Endothelial cell of umbilical vein (primary cell): Measurements from ENCODE around the gene SCN7A. TPM values are rescaled to one million over a fixed set of nuclear protein-coding genes. Genes with fewer than 3 reads are reported as not detected.

Source experiments
- BruUV-seq: library from RNA; stranded (reverse); fragments of 400-500 nt; replicated peaks from 2 replicates; lab custom pipeline; 2021; lab: Mats Ljungman, UMichigan
- CTCF ChIA-PET: fragments of 300-600, 350-600 bp; sonication (Branson Sonifier 250); formaldehyde crosslinking; loops from one replicate; lab custom pipeline; 2021; ENCODE audit warnings: antibody characterized with exemption, inconsistent platforms; lab: Charles Lee
- POLR2A ChIA-PET: fragments of 300-600, 350-600 bp; sonication (Branson Sonifier 250); formaldehyde crosslinking; loops from one replicate; lab custom pipeline; 2021; ENCODE audit warnings: antibody characterized with exemption, inconsistent platforms; lab: Charles Lee
- DNase-seq: peaks from one replicate; pipeline ENCODE4 v3.0.0-alpha.2; 2011; ENCODE audit warnings: low read depth, low spot score
- FAIRE-seq: peaks from 2 replicates; lab custom pipeline; 2011; peaks lifted over from hg19 to GRCh38; lab: Jason Lieb, UNC
- H2AFZ ChIP-seq: 2 replicates; pipeline ENCODE4 v1.6.0; 2012; ENCODE audit warnings: low read depth, low read length, control low read depth, inconsistent platforms
- H3K27ac ChIP-seq: 2 replicates; pipeline ENCODE4 v1.5.1; 2011; ENCODE audit warnings: low read depth, mild to moderate bottlenecking, control low read depth, low read length, moderate library complexity; ENCODE audit not compliant: insufficient read depth
- H3K27me3 ChIP-seq, 2 experiments: 2 replicates each; pipeline versions ENCODE4 v1.6.0 to v1.6.1; 2011; ENCODE audit warnings: low read length in 2 of 2, mixed read lengths in 1 of 2; ENCODE audit not compliant: control insufficient read depth in 2 of 2, insufficient read depth in 2 of 2
- H3K36me3 ChIP-seq, 2 experiments: 2 replicates in 1 of 2; 3 replicates in 1 of 2; pipeline ENCODE4 v1.5.1; 2011; ENCODE audit warnings: low read length in 2 of 2, mild to moderate bottlenecking in 1 of 2, moderate library complexity in 1 of 2; ENCODE audit not compliant: control insufficient read depth in 2 of 2, insufficient read depth in 2 of 2; ENCODE audit errors: extremely low read depth in 1 of 2
- H3K4me1 ChIP-seq: 3 replicates; pipeline ENCODE4 v1.5.1; 2011; ENCODE audit warnings: mild to moderate bottlenecking, low read length; ENCODE audit not compliant: control insufficient read depth, insufficient read depth; ENCODE audit errors: extremely low read depth
- H3K4me2 ChIP-seq: 2 replicates; pipeline ENCODE4 v1.6.1; 2011; ENCODE audit warnings: low read length, control low read depth, mixed read lengths; ENCODE audit not compliant: insufficient read depth
- H3K4me3 ChIP-seq, 3 experiments: fragments of 200-600 bp in 1 of 3; sonication (generic), shearing (Covaris generic) in 1 of 3; replicated peaks in 1 of 3; 2 replicates each; pipeline ENCODE4 v1.5.1; 2011 to 2016; ENCODE audit warnings: control low read depth in 3 of 3, low read length in 3 of 3, mild to moderate bottlenecking in 2 of 3, inconsistent platforms in 1 of 3, low read depth in 1 of 3, moderate library complexity in 1 of 3; ENCODE audit not compliant: insufficient read depth in 1 of 3
- H3K79me2 ChIP-seq: 2 replicates; pipeline ENCODE4 v1.6.0; 2012; ENCODE audit warnings: low read length, inconsistent platforms; ENCODE audit not compliant: control insufficient read depth, insufficient read depth
- H3K9ac ChIP-seq: replicated peaks from 2 replicates; pipeline ENCODE3; 2011; ENCODE audit warnings: low read length, control low read depth; ENCODE audit not compliant: insufficient read depth; ENCODE audit errors: extremely low read depth
- H3K9me1 ChIP-seq: replicated peaks from 3 replicates; pipeline ENCODE4 v1.6.0; 2011; ENCODE audit warnings: mild to moderate bottlenecking, low read length; ENCODE audit not compliant: control insufficient read depth, insufficient read depth; ENCODE audit errors: extremely low read depth
- H3K9me3 ChIP-seq: replicated peaks from 2 replicates; pipeline ENCODE4 v1.5.1; 2012; ENCODE audit warnings: low read length, inconsistent platforms; ENCODE audit not compliant: control insufficient read depth, insufficient read depth
- H4K20me1 ChIP-seq: replicated peaks from 2 replicates; pipeline ENCODE3; 2011; ENCODE audit warnings: mild to moderate bottlenecking, low read length; ENCODE audit not compliant: control insufficient read depth, insufficient read depth; ENCODE audit errors: extremely low read depth
- EZH2 ChIP-seq: IDR thresholded peaks from 2 replicates; pipeline ENCODE4 v1.6.1; 2012; ENCODE audit warnings: borderline replicate concordance, low read depth, mild to moderate bottlenecking, moderate library complexity, low read length, inconsistent platforms; ENCODE audit not compliant: severe bottlenecking
- FOS ChIP-seq: IDR thresholded peaks from 2 replicates; pipeline ENCODE4 v1.6.1; 2011; ENCODE audit warnings: mild to moderate bottlenecking, low read length, moderate library complexity, borderline replicate concordance; ENCODE audit not compliant: insufficient read depth
- GATA2 ChIP-seq: IDR thresholded peaks from 2 replicates; pipeline ENCODE4 v1.7.0; 2011; ENCODE audit warnings: low read depth, mild to moderate bottlenecking, moderate library complexity, mixed read lengths, low read length; ENCODE audit not compliant: insufficient read length, insufficient read depth
- JUN ChIP-seq: IDR thresholded peaks from 2 replicates; pipeline ENCODE4 v1.6.1; 2011; ENCODE audit warnings: borderline replicate concordance, low read depth; ENCODE audit not compliant: insufficient read length, insufficient read depth
- MYC ChIP-seq: IDR thresholded peaks from one replicate; pipeline ENCODE4 v1.6.1; 2011; ENCODE audit warnings: mild to moderate bottlenecking, low read depth, low read length
- POLR2A ChIP-seq: IDR thresholded peaks from 2 replicates; pipeline ENCODE4 v1.6.1; 2012; ENCODE audit warnings: low read depth, mild to moderate bottlenecking, control low read depth, low read length
- POLR2AphosphoS5 ChIP-seq: IDR thresholded peaks from 2 replicates; pipeline ENCODE4 v1.6.1; 2012; ENCODE audit warnings: low read depth, mild to moderate bottlenecking, control low read depth, low read length, moderate library complexity; ENCODE audit not compliant: insufficient read depth
- dilution Hi-C: fragments of 300-500 bp; cut with MboI; formaldehyde crosslinking; loops from one replicate; pipeline ENCODE4 v1.15.0; 2019; ENCODE audit warnings: low sequenced_read_pairs; ENCODE audit not compliant: extremely low pct_ligation_motif_present
- intact Hi-C: fragments of 100-400 bp; cut with micrococcal nuclease; formaldehyde crosslinking; loops from one replicate; pipeline ENCODE4 v1.10.0; 2022
- polyA plus RNA-seq, 4 experiments: library from polyadenylated mRNA; depleted of rRNA in 3 of 4; stranded (reverse) in 3 of 4; unstranded in 1 of 4; fragments of >200 nt; gene quantifications; 2 replicates each; pipeline versions ENCODE4 v1.2.1 to v1.2.3, GENCODE V29; 2011 to 2012; ENCODE audit warnings: missing spikeins in 1 of 4
- total RNA-seq: library from RNA; stranded (reverse); gene quantifications from 2 replicates; pipeline ENCODE4 v1.2.3, GENCODE V29; 2021
- TF ChIP-seq, protein P1 (sequence below), 2 donors: IDR thresholded peaks; 1 replicate in 1 of 2; 2 replicates in 1 of 2; pipeline ENCODE4 v1.5.1; 2011; ENCODE audit warnings: low read length in 2 of 2, mild to moderate bottlenecking in 2 of 2, moderate library complexity in 2 of 2, control low read depth in 1 of 2, inconsistent platforms in 1 of 2, low read depth in 1 of 2; ENCODE audit not compliant: insufficient read depth in 1 of 2; ENCODE audit errors: extremely low read depth in 1 of 2
- TF ChIP-seq, protein P2 (sequence below): IDR thresholded peaks from 2 replicates; pipeline ENCODE4 v1.6.1; 2011; ENCODE audit not compliant: insufficient read depth, insufficient read length

Gene SCN7A
- total and polyA plus RNA-seq, 2 donors (not counting 3 experiments of a cell fraction or from before 2014, with no cell fraction given): not detected

DNA sequence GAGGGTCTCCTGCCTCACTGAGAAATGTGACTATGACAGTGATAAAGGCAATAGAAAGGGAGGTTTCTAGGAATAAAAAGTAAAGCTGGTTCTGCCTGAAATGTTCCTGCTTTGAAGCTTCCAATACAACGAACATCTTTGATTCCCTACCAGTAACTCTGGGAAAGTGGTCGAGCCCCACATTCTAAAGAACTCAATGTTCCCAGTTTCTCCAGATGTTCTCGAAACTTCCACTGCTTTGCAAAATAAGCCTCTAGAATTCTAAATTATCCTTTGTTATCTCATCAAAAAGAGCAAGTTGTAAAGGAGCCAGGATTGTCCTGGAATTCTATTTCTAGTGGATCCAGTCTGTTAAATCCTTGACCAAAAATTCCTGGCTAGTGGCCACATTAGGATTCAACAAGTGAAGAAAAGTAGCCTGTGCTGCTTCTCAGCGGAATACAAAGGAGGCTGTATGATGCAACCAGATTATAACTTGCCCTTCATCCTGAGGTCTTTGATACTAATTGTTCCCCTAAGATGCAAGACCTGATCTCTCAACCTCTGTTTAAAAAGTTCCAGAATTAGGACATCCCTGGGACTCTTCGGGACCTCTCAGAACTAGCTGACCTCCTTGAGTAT is 8.4 kb downstream of the SCN7A start:
- no peaks in the 10 kb centered on the region for H3K36me3 ChIP-seq
- H3K4me2 ChIP-seq: no peak overlapping the region
- H4K20me1 ChIP-seq: no peaks in the 10 kb centered on the region
- intact Hi-C loops: no loop called here
- POLR2A ChIA-PET: no interaction called here
- no peak overlapping the region for H3K27ac ChIP-seq
- no peaks in the 10 kb centered on the region for H3K4me1 ChIP-seq
- dilution Hi-C loops: no loop called here
- no peaks in the 10 kb centered on the region for H3K79me2 ChIP-seq
- H3K9ac ChIP-seq: no peak overlapping the region
- H3K27me3 ChIP-seq: peaks cover 0 to 3% of the 10 kb centered on the region in 2 experiments
- H3K9me1 ChIP-seq: no peaks in the 10 kb centered on the region
- CTCF ChIA-PET: interaction anchor here (1.6 kb wide), 1 partner anchor 31 kb away, joined by 5 read pairs; no protein-coding TSS in a partner anchor
- no peak overlapping the region for H3K4me3 ChIP-seq
- H2AFZ ChIP-seq: no peak overlapping the region
- FAIRE-seq (no peak), DNase-seq (no peak)
- BruUV-seq: no TSS peak
- TF ChIP-seq, protein P1, sequence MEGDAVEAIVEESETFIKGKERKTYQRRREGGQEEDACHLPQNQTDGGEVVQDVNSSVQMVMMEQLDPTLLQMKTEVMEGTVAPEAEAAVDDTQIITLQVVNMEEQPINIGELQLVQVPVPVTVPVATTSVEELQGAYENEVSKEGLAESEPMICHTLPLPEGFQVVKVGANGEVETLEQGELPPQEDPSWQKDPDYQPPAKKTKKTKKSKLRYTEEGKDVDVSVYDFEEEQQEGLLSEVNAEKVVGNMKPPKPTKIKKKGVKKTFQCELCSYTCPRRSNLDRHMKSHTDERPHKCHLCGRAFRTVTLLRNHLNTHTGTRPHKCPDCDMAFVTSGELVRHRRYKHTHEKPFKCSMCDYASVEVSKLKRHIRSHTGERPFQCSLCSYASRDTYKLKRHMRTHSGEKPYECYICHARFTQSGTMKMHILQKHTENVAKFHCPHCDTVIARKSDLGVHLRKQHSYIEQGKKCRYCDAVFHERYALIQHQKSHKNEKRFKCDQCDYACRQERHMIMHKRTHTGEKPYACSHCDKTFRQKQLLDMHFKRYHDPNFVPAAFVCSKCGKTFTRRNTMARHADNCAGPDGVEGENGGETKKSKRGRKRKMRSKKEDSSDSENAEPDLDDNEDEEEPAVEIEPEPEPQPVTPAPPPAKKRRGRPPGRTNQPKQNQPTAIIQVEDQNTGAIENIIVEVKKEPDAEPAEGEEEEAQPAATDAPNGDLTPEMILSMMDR (IDR thresholded peaks at IDR 0.05; ENCODE audit: extremely low read depth in 1 of 2, insufficient read depth in 1 of 2, low read depth in 1 of 2, low read length in 2 of 2): no peak
- TF ChIP-seq POLR2A: no peak
- no peak for TF ChIP-seq EZH2
- TF ChIP-seq MYC: no peak
- no peak for TF ChIP-seq FOS
- TF ChIP-seq, protein P2, sequence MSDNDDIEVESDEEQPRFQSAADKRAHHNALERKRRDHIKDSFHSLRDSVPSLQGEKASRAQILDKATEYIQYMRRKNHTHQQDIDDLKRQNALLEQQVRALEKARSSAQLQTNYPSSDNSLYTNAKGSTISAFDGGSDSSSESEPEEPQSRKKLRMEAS: no peak
- TF ChIP-seq POLR2AphosphoS5: no peak
- TF ChIP-seq JUN: no peak
- TF ChIP-seq GATA2: no peak
- H3K9me3 ChIP-seq: no peaks in the 10 kb centered on the region
